Central memory CD8-positive, alpha-beta T cell (primary cell): Measurements from ENCODE around the gene LARP4B.

Experiments
- ATAC-seq: fragments of 150-1000 bp; cut with Tn5 transposase; replicated peaks from 2 replicates; pipeline ENCODE4 v1.10.0; 2022; ENCODE audit warnings: mild to moderate bottlenecking, moderate FRiP score, moderate number of reproducible peaks; ENCODE audit not compliant: poor library complexity, severe bottlenecking; ENCODE audit errors: extremely low read depth
- DNase-seq, 2 donors: peaks; one replicate each; pipeline ENCODE4 v3.0.0; 2021; ENCODE audit warnings: low spot score in 2 of 2
- H3K27ac Mint-ChIP-seq: one replicate; pipeline ENCODE4 v1.8.0; 2022; ENCODE audit warnings: low read depth, mild to moderate bottlenecking, moderate library complexity, mixed read lengths
- H3K27me3 Mint-ChIP-seq: one replicate; pipeline ENCODE4 v1.8.0; 2022; ENCODE audit warnings: mixed read lengths
- H3K36me3 Mint-ChIP-seq: one replicate; pipeline ENCODE4 v1.8.0; 2022; ENCODE audit warnings: mild to moderate bottlenecking, moderate library complexity, mixed read lengths; ENCODE audit not compliant: insufficient read depth
- H3K4me1 Mint-ChIP-seq: one replicate; pipeline ENCODE4 v1.8.0; 2022; ENCODE audit warnings: mixed read lengths
- H3K4me3 Mint-ChIP-seq: one replicate; pipeline ENCODE4 v1.8.0; 2022; ENCODE audit warnings: mild to moderate bottlenecking, moderate library complexity, mixed read lengths
- H3K9me3 Mint-ChIP-seq: one replicate; pipeline ENCODE4 v1.8.0; 2022; ENCODE audit warnings: mixed read lengths

The LARP4B gene

GRCh38 chr10:824946-825345 lies 106.6 kb downstream of the LARP4B start:
- ATAC-seq (no peak), DNase-seq (no peak)
- Mint-ChIP-seq H3K4me3 (no peak overlapping the region), H3K27ac (no peak overlapping the region), H3K9me3 (no peaks in the 10 kb centered on the region), H3K36me3 (peaks cover 52% of the 10 kb centered on the region), H3K4me1 (peaks cover 20% of the 10 kb centered on the region), H3K27me3 (no peaks in the 10 kb centered on the region)

DNA sequence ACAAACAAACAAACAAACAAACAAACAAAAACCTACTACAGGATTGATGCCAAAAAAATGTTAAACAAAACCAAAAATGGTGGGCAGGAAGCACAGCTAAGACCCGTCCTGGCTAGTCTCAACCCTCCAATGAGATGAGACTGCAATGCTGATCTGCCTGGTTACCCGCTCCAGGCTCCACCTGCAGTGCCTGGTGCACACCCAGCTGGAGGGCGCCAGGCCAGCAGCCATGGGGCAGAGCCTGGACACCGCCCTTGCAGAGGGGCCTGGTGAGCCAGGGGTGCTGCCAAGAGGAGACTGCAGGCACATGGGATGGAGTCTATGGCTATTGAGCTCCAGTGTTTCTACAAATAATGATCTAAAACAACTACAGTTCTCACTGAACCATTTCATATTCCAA lies 107.0 kb downstream of the LARP4B start:
- peaks cover 20% of the 10 kb centered on the region for H3K4me1 Mint-ChIP-seq
- H3K9me3 Mint-ChIP-seq = no peaks in the 10 kb centered on the region
- DNase-seq = no peak
- H3K4me3 Mint-ChIP-seq = no peak overlapping the region
- peaks cover 54% of the 10 kb centered on the region for H3K36me3 Mint-ChIP-seq
- H3K27ac Mint-ChIP-seq = no peak overlapping the region
- no peak for ATAC-seq
- H3K27me3 Mint-ChIP-seq = no peaks in the 10 kb centered on the region

DNA sequence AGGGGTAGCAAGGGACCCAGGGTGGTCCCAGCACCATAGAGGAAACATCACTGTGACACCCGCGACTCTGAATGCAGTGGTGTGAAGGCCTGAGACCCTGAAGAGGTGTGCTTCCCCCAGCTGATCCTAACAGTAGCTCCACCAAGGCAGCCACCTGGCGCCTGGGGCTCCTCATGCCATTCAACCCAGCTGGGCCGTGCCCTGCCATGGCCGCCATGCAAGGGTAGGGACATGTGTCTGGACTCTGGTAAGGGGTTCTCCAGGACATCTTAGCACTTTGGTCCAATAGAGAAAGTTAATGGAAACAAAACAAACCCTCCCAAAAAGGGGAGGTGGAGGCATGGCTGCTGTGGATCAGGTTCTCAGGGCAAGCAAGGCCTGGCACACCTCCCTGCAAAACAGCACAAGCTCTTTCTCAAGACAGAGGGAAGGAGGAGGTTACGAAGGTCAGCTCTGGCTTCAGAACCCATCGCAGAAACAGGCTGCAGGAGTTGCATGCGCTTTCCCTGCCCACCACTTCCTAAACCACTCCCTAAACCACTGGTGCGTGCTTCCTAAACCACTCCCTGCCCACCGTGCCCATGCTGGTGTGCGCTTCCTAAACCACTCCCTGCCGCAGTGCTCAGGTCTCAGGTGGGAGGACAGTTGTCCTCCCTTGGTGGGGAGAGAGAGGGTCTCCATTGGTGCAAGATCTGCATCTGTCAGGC lies 108.7 kb downstream of the LARP4B start:
- H3K27ac Mint-ChIP-seq = no peak overlapping the region
- H3K36me3 Mint-ChIP-seq = peaks cover 50% of the 10 kb centered on the region
- ATAC-seq (no peak), DNase-seq (no peak)
- H3K9me3 Mint-ChIP-seq = no peaks in the 10 kb centered on the region
- H3K4me1 Mint-ChIP-seq = peaks cover 20% of the 10 kb centered on the region
- H3K27me3 Mint-ChIP-seq = no peaks in the 10 kb centered on the region
- H3K4me3 Mint-ChIP-seq = no peak overlapping the region

DNA sequence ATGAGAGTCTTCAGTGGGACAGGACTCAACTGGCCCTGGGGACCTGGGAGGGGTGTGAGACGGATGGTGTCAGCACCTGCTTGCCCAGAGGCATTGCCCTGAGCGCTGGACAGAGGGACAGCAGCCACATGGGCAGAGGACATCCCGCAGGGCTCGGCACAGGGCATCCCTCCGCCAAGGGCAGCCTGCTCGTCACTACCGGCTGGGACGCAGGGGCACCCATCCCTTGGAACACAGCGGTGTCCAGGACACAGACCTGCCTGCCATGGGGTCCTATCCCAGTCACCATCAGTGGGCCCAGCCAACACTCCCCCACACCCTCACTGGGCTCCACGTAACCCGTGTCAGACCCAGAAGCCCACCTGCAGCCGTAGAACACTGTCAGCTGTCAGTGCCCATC lies 109.3 kb downstream of the LARP4B start:
- H3K9me3 Mint-ChIP-seq = no peaks in the 10 kb centered on the region
- ATAC-seq = no peak
- H3K36me3 Mint-ChIP-seq = peaks cover 52% of the 10 kb centered on the region
- no peak for DNase-seq
- H3K27ac Mint-ChIP-seq = no peak overlapping the region
- H3K4me3 Mint-ChIP-seq = no peak overlapping the region
- peaks cover 20% of the 10 kb centered on the region for H3K4me1 Mint-ChIP-seq
- no peaks in the 10 kb centered on the region for H3K27me3 Mint-ChIP-seq

DNA sequence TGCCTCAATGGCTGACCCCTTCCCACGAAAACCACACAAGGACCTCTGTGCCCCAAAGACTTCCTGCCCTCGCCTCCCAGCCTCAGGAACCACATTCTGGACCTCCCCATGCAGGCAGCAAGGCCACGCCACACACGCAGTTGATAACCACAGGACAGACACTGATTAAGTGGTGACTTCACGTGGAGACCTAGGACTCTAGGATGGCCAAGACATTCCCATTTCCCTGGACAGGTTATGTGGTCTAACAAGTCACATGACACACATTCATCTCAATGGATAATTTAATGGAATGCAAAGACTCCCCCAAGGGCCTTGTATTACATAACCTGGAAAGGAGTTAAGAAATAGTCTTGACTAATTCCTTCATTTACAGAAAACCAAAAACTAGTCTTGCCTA lies 110.2 kb downstream of the LARP4B start:
- Mint-ChIP-seq H3K27ac (peak overlapping the region; percentile 80), H3K27me3 (no peaks in the 10 kb centered on the region), H3K4me1 (peaks cover 20% of the 10 kb centered on the region), H3K36me3 (peaks cover 52% of the 10 kb centered on the region), H3K9me3 (no peaks in the 10 kb centered on the region), H3K4me3 (no peak overlapping the region)
- DNase-seq (no peak), ATAC-seq (no peak)

DNA sequence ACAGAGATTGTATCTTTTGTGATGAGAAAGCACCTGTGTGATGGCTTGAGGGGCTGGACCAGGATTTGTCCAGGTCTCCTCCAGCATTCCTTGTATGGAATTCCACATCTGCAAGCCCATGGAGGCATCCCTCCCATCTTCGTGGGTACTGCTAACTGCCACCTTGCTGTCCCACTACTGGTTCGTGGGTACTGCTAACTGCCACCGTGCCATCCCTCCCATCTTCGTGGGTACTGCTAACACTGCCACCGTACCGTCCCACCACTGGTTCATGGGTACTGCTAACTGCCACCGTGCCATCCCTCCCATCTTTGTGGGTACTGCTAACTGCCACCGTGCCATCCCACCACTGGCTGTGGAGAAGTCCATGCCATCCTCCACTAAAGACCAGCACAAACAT lies 111.7 kb downstream of the LARP4B start:
- DNase-seq (no peak), ATAC-seq (no peak)
- Mint-ChIP-seq H3K4me1 (peaks cover 20% of the 10 kb centered on the region), H3K27ac (no peak overlapping the region), H3K27me3 (no peaks in the 10 kb centered on the region), H3K4me3 (no peak overlapping the region), H3K9me3 (no peaks in the 10 kb centered on the region), H3K36me3 (peaks cover 52% of the 10 kb centered on the region)

- no peak overlapping the region for H3K27ac Mint-ChIP-seq
- peaks cover 55% of the 10 kb centered on the region for H3K36me3 Mint-ChIP-seq
Measured at GRCh38 chr10:819326-819725, 112.2 kb downstream of the LARP4B start.

DNA sequence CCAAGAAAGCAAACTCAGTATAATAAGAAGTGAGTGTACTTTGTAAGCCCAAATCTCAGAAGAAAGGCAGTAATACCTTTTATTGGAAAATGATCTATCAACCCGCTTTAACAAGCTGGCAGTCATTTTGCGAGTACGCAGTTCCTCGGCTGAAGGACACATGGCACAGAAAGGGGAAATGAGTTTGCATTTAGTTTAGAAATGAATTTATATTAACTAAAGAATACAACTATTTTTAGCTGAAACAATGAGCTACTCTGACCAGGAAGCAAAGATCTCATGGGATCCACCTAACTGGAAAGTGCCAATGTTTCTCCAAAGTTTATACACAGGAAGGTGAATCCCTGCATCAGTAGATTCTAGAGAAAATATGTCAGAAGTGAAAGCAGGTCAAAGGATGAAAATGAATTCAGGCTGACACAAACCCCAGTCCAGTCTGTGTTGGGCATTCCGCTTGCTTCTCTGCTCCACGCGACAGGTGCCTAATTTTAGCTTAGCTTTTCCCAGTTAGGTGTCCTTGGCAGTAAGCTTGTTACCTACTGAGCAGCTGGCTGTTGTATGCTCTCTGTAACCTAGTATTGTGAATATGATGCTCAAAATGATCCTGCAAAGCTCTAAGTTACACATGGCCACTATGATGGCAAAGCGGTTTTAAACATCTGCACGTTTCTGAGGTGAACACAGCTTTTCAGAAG lies 112.8 kb downstream of the LARP4B start:
- Mint-ChIP-seq H3K9me3 (no peaks in the 10 kb centered on the region), H3K27me3 (no peaks in the 10 kb centered on the region), H3K4me3 (no peak overlapping the region), H3K27ac (no peak overlapping the region), H3K36me3 (peaks cover 55% of the 10 kb centered on the region), H3K4me1 (peaks cover 20% of the 10 kb centered on the region)
- no peak for DNase-seq
- ATAC-seq = no peak

More at GRCh38 chr10:819326-819725, 112.2 kb downstream of the LARP4B start:
- H3K9me3 Mint-ChIP-seq = no peaks in the 10 kb centered on the region
- H3K4me3 Mint-ChIP-seq = no peak overlapping the region
- ATAC-seq (no peak), DNase-seq (no peak)
- peaks cover 20% of the 10 kb centered on the region for H3K4me1 Mint-ChIP-seq
- H3K27me3 Mint-ChIP-seq = no peaks in the 10 kb centered on the region

DNA sequence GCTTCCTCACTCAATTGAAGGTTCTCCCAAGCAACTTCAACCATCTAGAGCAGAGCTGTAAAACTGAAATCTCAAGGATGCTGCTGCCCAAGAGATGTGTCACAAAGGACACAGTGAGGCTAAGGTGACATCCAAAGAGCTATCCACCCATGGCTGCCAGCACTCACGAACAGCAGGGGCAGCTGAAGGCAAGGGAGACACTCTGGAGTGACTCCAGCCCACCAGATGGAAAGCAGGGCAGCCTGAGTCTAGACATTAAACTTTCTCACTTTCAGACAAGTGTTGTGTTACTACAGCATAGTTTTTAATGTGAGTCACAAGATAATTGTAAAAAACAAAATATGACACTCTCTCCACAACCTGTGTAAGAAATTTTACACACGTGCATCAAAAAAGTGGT lies 113.5 kb downstream of the LARP4B start:
- Mint-ChIP-seq H3K27ac (no peak overlapping the region), H3K4me1 (peaks cover 16% of the 10 kb centered on the region)

DNA sequence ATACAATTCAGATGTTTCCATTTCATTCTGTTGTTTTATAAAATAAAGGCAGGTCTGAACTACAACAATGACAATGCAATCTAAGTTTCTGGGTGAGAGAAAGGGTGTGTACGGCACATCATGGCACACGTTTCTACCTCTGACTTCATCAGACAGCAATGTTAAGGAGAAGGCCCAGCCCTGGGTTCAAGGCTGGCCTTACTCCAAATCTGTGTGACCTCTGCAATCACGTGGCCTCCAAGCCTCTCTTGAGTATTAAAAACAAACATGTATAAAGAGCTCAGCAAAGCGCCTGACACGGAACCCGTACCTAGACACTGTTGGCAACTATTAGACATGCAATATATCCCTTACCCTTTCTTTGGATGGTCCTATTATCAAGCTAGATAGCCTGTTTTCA lies 114.1 kb downstream of the LARP4B start:
- peak overlapping the region; percentile 49 for H3K27ac Mint-ChIP-seq
- H3K9me3 Mint-ChIP-seq = no peaks in the 10 kb centered on the region
- no peaks in the 10 kb centered on the region for H3K27me3 Mint-ChIP-seq
- DNase-seq (no peak), ATAC-seq (no peak)
- peaks cover 13% of the 10 kb centered on the region for H3K4me1 Mint-ChIP-seq
- no peak overlapping the region for H3K4me3 Mint-ChIP-seq
- peaks cover 61% of the 10 kb centered on the region for H3K36me3 Mint-ChIP-seq

More for the DNA sequence above, 113.5 kb downstream of the LARP4B start:
- no peaks in the 10 kb centered on the region for H3K27me3 Mint-ChIP-seq
- no peaks in the 10 kb centered on the region for H3K9me3 Mint-ChIP-seq
- DNase-seq = no peak
- peaks cover 56% of the 10 kb centered on the region for H3K36me3 Mint-ChIP-seq
- no peak for ATAC-seq
- H3K4me3 Mint-ChIP-seq = no peak overlapping the region

- DNase-seq (no peak), ATAC-seq (no peak)
- no peak overlapping the region for H3K4me3 Mint-ChIP-seq
- H3K36me3 Mint-ChIP-seq = peaks cover 63% of the 10 kb centered on the region
- H3K27me3 Mint-ChIP-seq = no peaks in the 10 kb centered on the region
- H3K27ac Mint-ChIP-seq = peak overlapping the region; percentile 49
- no peaks in the 10 kb centered on the region for H3K9me3 Mint-ChIP-seq
- H3K4me1 Mint-ChIP-seq = peaks cover 13% of the 10 kb centered on the region
Measured at GRCh38 chr10:816958-817357, 114.5 kb downstream of the LARP4B start.

- ATAC-seq (no peak), DNase-seq (no peak)
- Mint-ChIP-seq H3K9me3 (no peaks in the 10 kb centered on the region), H3K27me3 (no peaks in the 10 kb centered on the region), H3K36me3 (peaks cover 61% of the 10 kb centered on the region), H3K27ac (no peak overlapping the region), H3K4me1 (peaks cover 4% of the 10 kb centered on the region), H3K4me3 (no peak overlapping the region)
Measured at GRCh38 chr10:816091-816477, 115.4 kb downstream of the LARP4B start.

DNA sequence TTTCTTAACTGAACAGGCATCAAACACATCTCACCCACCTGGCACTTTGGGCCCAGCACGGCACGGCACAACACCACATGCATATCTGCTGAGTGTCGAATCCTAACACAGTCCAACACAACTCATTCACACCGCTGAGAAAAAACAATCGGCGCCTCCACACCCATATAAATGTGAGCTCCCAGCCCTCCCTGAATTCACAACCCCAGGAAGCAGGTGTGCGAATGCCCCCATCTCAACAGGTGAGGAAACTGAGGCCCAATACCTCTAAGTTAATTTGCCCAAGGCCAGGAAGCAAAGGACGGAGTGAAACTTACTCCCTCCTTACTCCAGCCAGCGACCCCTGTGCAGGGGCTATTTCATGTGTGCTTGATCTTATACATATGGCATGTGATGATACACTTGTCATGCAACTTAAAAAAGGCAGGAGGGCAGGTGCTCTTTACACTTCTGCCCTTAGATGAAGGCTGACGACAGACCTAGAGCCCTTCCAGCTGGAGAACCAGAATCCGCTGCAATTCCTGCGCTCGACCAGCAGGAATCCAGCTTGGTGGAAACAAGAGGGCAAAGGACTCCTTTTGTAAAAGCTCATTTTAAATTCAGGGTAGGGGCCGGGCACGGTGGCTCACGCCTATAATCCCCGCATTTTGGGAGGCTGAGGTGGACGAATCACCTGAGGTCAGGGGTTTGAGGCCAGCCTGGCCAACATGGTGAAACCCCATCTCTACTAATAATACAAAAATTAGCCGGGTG lies 116.0 kb downstream of the LARP4B start:
- Mint-ChIP-seq H3K27ac (no peak overlapping the region), H3K4me3 (no peak overlapping the region), H3K9me3 (no peaks in the 10 kb centered on the region), H3K4me1 (no peaks in the 10 kb centered on the region), H3K36me3 (peaks cover 59% of the 10 kb centered on the region), H3K27me3 (no peaks in the 10 kb centered on the region)
- no peak for DNase-seq
- no peak for ATAC-seq
